Liver (tissue), 9 donors: Measurements from ENCODE around the gene LSM7. TPM values are rescaled to one million over a fixed set of nuclear protein-coding genes. Genes with fewer than 3 reads are reported as not detected.

ENCODE experiments used
- DNase-seq: peaks from one replicate; pipeline ENCODE4 v3.0.0-alpha.2; 2017; ENCODE audit warnings: low spot score
- H3K27ac ChIP-seq, 2 donors: one replicate each; pipeline ENCODE4 v1.7.0; 2013; ENCODE audit warnings: inconsistent platforms in 2 of 2, low read length in 2 of 2, control low read depth in 1 of 2, low read depth in 1 of 2, mild to moderate bottlenecking in 1 of 2
- H3K27me3 ChIP-seq, 4 donors: one replicate each; pipeline versions ENCODE4 v1.6.1 to v1.7.0; 2013; ENCODE audit warnings: low read length in 3 of 4, inconsistent platforms in 1 of 4, mild to moderate bottlenecking in 1 of 4, moderate library complexity in 1 of 4; ENCODE audit not compliant: control insufficient read depth in 4 of 4, insufficient read depth in 4 of 4
- H3K36me3 ChIP-seq, 4 donors: one replicate each; pipeline versions ENCODE4 v1.6.1 to v1.7.0; 2013; ENCODE audit warnings: low read length in 3 of 4, mild to moderate bottlenecking in 3 of 4, low read depth in 1 of 4, moderate library complexity in 1 of 4; ENCODE audit not compliant: control insufficient read depth in 4 of 4, insufficient read depth in 3 of 4
- H3K4me1 ChIP-seq, 4 donors: one replicate each; pipeline versions ENCODE4 v1.6.1 to v1.7.0; 2013; ENCODE audit warnings: low read length in 3 of 4, mild to moderate bottlenecking in 3 of 4, moderate library complexity in 1 of 4; ENCODE audit not compliant: control insufficient read depth in 4 of 4, insufficient read depth in 4 of 4
- H3K4me3 ChIP-seq, 3 donors: one replicate each; pipeline versions ENCODE4 v1.6.1 to v1.7.0; 2013; ENCODE audit warnings: low read length in 3 of 3, control low read depth in 1 of 3, low read depth in 1 of 3, mild to moderate bottlenecking in 1 of 3
- H3K9ac ChIP-seq, 2 donors: one replicate each; pipeline ENCODE4 v1.7.0; 2013; ENCODE audit warnings: low read length in 2 of 2, mild to moderate bottlenecking in 2 of 2, moderate library complexity in 2 of 2, control low read depth in 1 of 2, low read depth in 1 of 2
- H3K9me3 ChIP-seq, 4 donors: one replicate each; pipeline versions ENCODE4 v1.6.1 to v1.7.0; 2013; ENCODE audit warnings: low read length in 3 of 4; ENCODE audit not compliant: control insufficient read depth in 4 of 4
- FOXA1 ChIP-seq: IDR thresholded peaks from 2 replicates; pipeline ENCODE4 v1.6.1; 2016; ENCODE audit warnings: antibody characterized with exemption
- GABPA ChIP-seq, 2 donors: IDR thresholded peaks in 1 of 2; conservative IDR thresholded peaks in 1 of 2; 2 replicates each; pipeline ENCODE4 v1.6.1; 2016; ENCODE audit warnings: antibody characterized with exemption in 2 of 2, mild to moderate bottlenecking in 1 of 2, moderate library complexity in 1 of 2
- HNF4A ChIP-seq, 2 donors: conservative IDR thresholded peaks; 2 replicates each; pipeline ENCODE4 v1.6.1; 2016; ENCODE audit warnings: antibody characterized with exemption in 2 of 2, mild to moderate bottlenecking in 2 of 2
- HNF4G ChIP-seq: IDR thresholded peaks from 2 replicates; pipeline ENCODE4 v1.6.1; 2016; ENCODE audit warnings: antibody characterized with exemption
- JUND ChIP-seq, 2 donors: IDR thresholded peaks; 2 replicates each; pipeline ENCODE4 v1.6.1; 2016; ENCODE audit warnings: antibody characterized with exemption in 2 of 2
- RAD21 ChIP-seq, 2 donors: IDR thresholded peaks; 2 replicates each; pipeline ENCODE4 v1.6.1; 2016; ENCODE audit warnings: antibody characterized with exemption in 2 of 2, mild to moderate bottlenecking in 2 of 2
- SP1 ChIP-seq: IDR thresholded peaks from 2 replicates; pipeline ENCODE4 v1.6.1; 2018; ENCODE audit warnings: antibody characterized with exemption, mild to moderate bottlenecking
- YY1 ChIP-seq: IDR thresholded peaks from 2 replicates; pipeline ENCODE4 v1.6.1; 2016; ENCODE audit warnings: antibody characterized with exemption, mild to moderate bottlenecking
- WGBS: extraction: QIAGEN DNeasy Blood & Tissue Kit; methylation state at CpG from one replicate; pipeline ENCODE4 v1.1.7; 2013; 5-methylcytosine and 5-hydroxymethylcytosine counted together
- polyA plus RNA-seq, 2 donors: library from polyadenylated mRNA; stranded (reverse) in 1 of 2; unstranded in 1 of 2; fragments of 200-250 nt in 1 of 2; fragments of >200 nt in 1 of 2; fragmentation: Nextera tagmentation in 1 of 2; extraction: Ambion mirVana in 1 of 2; gene quantifications; one replicate each; pipeline versions ENCODE4 v1.2.1 to v1.2.3, GENCODE V29; 2013 to 2015
- total RNA-seq, 2 donors: library from RNA; depleted of rRNA; stranded (reverse); fragments of >200 nt; gene quantifications; one replicate each; pipeline ENCODE4 v1.2.3, GENCODE V29; 2014
- TF ChIP-seq, protein P1 (sequence below): fragments of 150-350 bp; IDR thresholded peaks from 2 replicates; pipeline ENCODE4 v1.5.1; 2017; ENCODE audit warnings: improper control_type of control experiment, low read depth, low read length; ENCODE audit not compliant: missing input control
- TF ChIP-seq, protein P2 (sequence below): IDR thresholded peaks from 2 replicates; pipeline ENCODE4 v1.6.1; 2016; ENCODE audit warnings: antibody characterized with exemption
- donor health status: healthy.
- donor health status: healthy.
- donor health status: healthy.
- donor health status: healthy.
- donor health status: healthy.

Gene LSM7
- total and polyA plus RNA-seq, 4 donors, result 23.6 to 59.9 (median 38.5) TPM

DNA sequence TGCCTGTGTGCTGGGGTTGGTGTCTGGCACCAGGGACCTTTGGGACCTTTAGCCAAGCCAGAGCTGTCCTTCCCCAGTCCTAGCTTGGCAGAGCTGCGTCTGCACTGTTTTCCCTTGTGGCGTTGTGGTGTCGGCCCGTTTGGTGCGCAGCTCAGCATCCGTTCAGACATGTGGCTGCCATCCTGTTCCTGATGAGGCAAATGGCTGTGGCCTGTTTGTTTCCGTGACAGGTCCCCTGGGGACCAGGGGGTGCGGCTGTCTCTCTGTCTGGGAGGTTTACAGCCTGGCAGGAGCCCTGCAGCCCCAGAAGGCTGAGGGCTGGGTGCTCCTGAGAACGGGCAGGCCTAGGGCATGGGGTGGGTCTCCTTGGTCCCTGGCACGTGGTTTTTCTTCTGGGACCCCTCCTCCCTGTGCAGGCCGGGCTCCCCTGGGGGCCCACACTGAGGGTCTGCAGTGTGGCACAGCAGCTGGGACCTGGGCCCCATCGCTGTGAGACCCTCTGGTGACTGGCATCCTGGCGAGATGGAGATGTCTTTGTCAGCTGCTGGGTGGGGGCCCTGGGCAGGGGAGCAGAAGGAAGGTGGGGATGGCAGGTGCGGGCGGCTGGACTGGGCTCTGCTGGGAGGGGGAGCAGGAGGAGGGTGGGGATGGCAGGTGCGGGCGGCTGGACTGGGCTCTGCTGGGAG is 4.1 kb upstream of the LSM7 start:
- no peaks in the 10 kb centered on the region for H3K9me3 ChIP-seq
- no peak for DNase-seq
- H3K36me3 ChIP-seq, result no peaks in the 10 kb centered on the region
- H3K9ac ChIP-seq, result no peak overlapping the region
- WGBS, result 78% methylated on average over 17 of the region's 17 CpGs
- H3K4me1 ChIP-seq, result peaks cover 16 to 32% (median 25%) of the 10 kb centered on the region in 4 donors
- H3K4me3 ChIP-seq, result no peak overlapping the region
- TF ChIP-seq YY1 (no peak), JUND (IDR thresholded peaks at IDR 0.05) (no peak), HNF4A (conservative IDR thresholded peaks at IDR 0.05) (no peak)
- H3K27me3 ChIP-seq, result no peaks in the 10 kb centered on the region
- H3K27ac ChIP-seq, result no peak overlapping the region

DNA sequence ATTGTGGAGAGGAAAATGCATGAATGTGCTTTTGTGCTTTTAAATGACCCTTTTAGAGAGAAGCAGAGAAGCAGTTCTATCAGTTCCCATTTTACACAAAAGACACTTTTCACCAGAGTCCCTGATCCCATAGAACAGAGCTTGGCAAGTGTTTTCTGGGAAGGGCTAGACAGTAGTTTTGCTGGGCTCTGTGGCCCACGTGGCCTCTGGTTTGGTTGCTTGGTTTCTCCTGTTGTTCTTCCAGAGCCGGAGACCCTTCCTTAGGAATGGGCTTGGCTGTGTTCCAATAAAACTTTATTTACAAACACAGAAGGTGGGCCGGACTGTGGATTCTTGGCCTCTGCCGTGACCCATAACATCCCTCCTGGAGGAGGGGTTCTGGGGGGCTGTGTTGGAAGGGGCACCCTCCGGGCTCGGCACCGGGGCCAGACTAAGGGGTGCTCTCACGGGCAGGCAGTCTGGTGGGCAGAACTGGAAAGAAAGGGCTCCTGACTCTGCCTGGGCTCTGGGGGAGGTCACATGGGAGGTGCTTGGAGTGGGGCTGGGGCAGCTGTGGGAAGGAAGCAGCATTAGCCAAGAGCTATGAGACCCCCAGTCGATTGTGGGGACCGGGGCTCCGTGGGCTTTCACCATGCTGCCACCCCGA is 3.3 kb upstream of the LSM7 start:
- TF ChIP-seq, protein P1, sequence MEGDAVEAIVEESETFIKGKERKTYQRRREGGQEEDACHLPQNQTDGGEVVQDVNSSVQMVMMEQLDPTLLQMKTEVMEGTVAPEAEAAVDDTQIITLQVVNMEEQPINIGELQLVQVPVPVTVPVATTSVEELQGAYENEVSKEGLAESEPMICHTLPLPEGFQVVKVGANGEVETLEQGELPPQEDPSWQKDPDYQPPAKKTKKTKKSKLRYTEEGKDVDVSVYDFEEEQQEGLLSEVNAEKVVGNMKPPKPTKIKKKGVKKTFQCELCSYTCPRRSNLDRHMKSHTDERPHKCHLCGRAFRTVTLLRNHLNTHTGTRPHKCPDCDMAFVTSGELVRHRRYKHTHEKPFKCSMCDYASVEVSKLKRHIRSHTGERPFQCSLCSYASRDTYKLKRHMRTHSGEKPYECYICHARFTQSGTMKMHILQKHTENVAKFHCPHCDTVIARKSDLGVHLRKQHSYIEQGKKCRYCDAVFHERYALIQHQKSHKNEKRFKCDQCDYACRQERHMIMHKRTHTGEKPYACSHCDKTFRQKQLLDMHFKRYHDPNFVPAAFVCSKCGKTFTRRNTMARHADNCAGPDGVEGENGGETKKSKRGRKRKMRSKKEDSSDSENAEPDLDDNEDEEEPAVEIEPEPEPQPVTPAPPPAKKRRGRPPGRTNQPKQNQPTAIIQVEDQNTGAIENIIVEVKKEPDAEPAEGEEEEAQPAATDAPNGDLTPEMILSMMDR, result no peak
- no peak for TF ChIP-seq HNF4A (conservative IDR thresholded peaks at IDR 0.05)
- TF ChIP-seq, protein P2, sequence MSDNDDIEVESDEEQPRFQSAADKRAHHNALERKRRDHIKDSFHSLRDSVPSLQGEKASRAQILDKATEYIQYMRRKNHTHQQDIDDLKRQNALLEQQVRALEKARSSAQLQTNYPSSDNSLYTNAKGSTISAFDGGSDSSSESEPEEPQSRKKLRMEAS, result no peak
- no peak for TF ChIP-seq GABPA (IDR thresholded peaks at IDR 0.05 in 1 of 2, conservative IDR thresholded peaks at IDR 0.05 in 1 of 2)
- no peak for TF ChIP-seq RAD21 (IDR thresholded peaks at IDR 0.05)
- Histone ChIP-seq H3K36me3 (no peaks in the 10 kb centered on the region), H3K4me3 (no peak overlapping the region), H3K9ac (no peak overlapping the region), H3K4me1 (peaks cover 16 to 39% (median 32%) of the 10 kb centered on the region in 4 donors), H3K27ac (no peak overlapping the region), H3K27me3 (no peaks in the 10 kb centered on the region), H3K9me3 (no peaks in the 10 kb centered on the region)
- 82% methylated on average over 12 of the region's 12 CpGs for WGBS
- no peak for DNase-seq

DNA sequence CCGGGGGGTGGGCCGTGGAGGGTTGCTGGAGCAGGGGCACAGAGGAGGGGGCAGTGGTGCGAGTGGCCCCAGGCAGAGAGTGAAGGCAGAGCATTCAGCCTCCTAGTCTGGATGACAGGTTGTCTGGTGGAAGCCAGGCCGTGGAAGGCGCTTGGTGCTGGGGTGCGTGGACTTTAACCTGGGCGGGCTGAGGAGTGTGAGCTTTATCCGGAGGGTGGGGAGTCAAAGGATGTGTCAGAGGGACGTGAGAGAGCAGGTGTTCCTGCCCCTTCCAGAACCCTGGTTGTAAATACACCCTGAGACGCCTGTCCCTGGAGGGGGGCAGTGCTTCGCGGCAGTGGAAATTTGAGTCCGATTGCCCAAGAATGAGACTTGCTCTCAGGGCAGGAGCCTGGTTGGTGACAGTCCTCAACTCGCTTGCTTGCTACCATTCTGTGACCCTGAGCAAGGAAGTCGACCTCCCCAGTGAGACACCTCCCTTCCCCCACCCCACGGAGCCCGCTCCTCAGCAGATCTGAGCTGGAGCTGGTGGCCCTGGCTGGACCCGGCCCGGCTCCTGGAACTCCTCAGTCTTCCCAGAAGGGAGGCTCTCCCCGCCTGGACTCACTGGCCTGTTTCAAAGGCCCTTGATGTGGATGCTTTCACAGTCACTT is 2.4 kb upstream of the LSM7 start:
- Histone ChIP-seq H3K4me1 (peaks cover 16 to 40% (median 33%) of the 10 kb centered on the region in 4 donors), H3K9ac (no peak overlapping the region), H3K36me3 (no peaks in the 10 kb centered on the region), H3K4me3 (no peak overlapping the region), H3K9me3 (no peaks in the 10 kb centered on the region), H3K27ac (peak overlapping the region in 1 of 2 donors; percentile 7), H3K27me3 (no peaks in the 10 kb centered on the region)
- TF ChIP-seq SP1, result peak; percentile 40
- no peak for TF ChIP-seq FOXA1
- TF ChIP-seq HNF4A (conservative IDR thresholded peaks at IDR 0.05), result peak; percentile 76 to 77
- peak; percentile 40 for TF ChIP-seq HNF4G
- 50% methylated on average over 20 of the region's 20 CpGs for WGBS
- DNase-seq, result no peak
